Measurements from ENCODE around the gene C20orf202. TPM values are rescaled to one million over a fixed set of nuclear protein-coding genes. Genes with fewer than 3 reads are reported as not detected.

The C20orf202 gene
- polyA plus RNA-seq, 3 donors, result 0.12 TPM; not detected in 2

GRCh38 chr20:1199212-1199873 lies 3.9 kb upstream of the C20orf202 start:
- Histone ChIP-seq H3K4me2 (replicated peaks; ENCODE audit: extremely low read depth, low read length, poor library complexity, severe bottlenecking) (no peak overlapping the region), H4K20me1 (ENCODE audit: insufficient read depth, low read length) (no peaks in the 10 kb centered on the region), H3K27ac (ENCODE audit: low read depth in 1 of 2, low read length in 2 of 2) (no peak overlapping the region), H3K36me3 (replicated peaks in 1 of 2; ENCODE audit: control insufficient read depth in 1 of 2, insufficient read depth in 2 of 2, low read length in 2 of 2) (no peaks in the 10 kb centered on the region), H3K9me3 (replicated peaks in 1 of 2; ENCODE audit: control insufficient read depth in 1 of 2, insufficient read depth in 1 of 2, low read length in 2 of 2) (no peaks in the 10 kb centered on the region), H3K9ac (ENCODE audit: insufficient read depth, low read length, poor library complexity, severe bottlenecking) (no peak overlapping the region), H3K27me3 (ENCODE audit: control insufficient read depth in 2 of 2, insufficient read depth in 2 of 2, low read length in 2 of 2) (no peaks in the 10 kb centered on the region), H3K4me3 (replicated peaks in 1 of 3; ENCODE audit: low read depth in 2 of 3, low read length in 3 of 3) (no peak overlapping the region), H3K79me2 (ENCODE audit: insufficient read depth, low read length) (no peaks in the 10 kb centered on the region), H2AFZ (ENCODE audit: insufficient read depth, low read depth, low read length, poor library complexity, severe bottlenecking) (no peak overlapping the region), H3K4me1 (ENCODE audit: control insufficient read depth in 1 of 2, insufficient read depth in 2 of 2, low read length in 2 of 2) (no peaks in the 10 kb centered on the region)
- no peak for DNase-seq
- H3K4me3 Mint-ChIP-seq, result no peak overlapping the region
- WGBS (ENCODE audit: insufficient coverage), result 85% methylated on average over 4 of the region's 7 CpGs
- H3K4me1 Mint-ChIP-seq, result peaks cover 6% of the 10 kb centered on the region
- intact Hi-C loops (cut with micrococcal nuclease), result no loop called here
- no peak for TF ChIP-seq CTCF (IDR thresholded peaks at IDR 0.05)
- peaks cover 2 to 3% (median 3%) of the 10 kb centered on the region in 3 donors for H3K27me3 Mint-ChIP-seq (ENCODE audit: low read depth in 3 of 3)
- no peaks in the 10 kb centered on the region for H3K36me3 Mint-ChIP-seq
- peaks cover 0 to 5% (median 3%) of the 10 kb centered on the region in 7 donors for H3K9me3 Mint-ChIP-seq
- H3K27ac Mint-ChIP-seq, result peak overlapping the region in 1 of 7 donors; percentile 36

- Histone ChIP-seq H3K4me2 (replicated peaks; ENCODE audit: extremely low read depth, low read length, poor library complexity, severe bottlenecking) (no peak overlapping the region), H3K36me3 (replicated peaks in 1 of 2; ENCODE audit: control insufficient read depth in 1 of 2, insufficient read depth in 2 of 2, low read length in 2 of 2) (no peaks in the 10 kb centered on the region), H2AFZ (ENCODE audit: insufficient read depth, low read depth, low read length, poor library complexity, severe bottlenecking) (no peak overlapping the region), H3K4me3 (replicated peaks in 1 of 3; ENCODE audit: low read depth in 2 of 3, low read length in 3 of 3) (no peak overlapping the region), H4K20me1 (ENCODE audit: insufficient read depth, low read length) (no peaks in the 10 kb centered on the region), H3K79me2 (ENCODE audit: insufficient read depth, low read length) (no peaks in the 10 kb centered on the region), H3K9ac (ENCODE audit: insufficient read depth, low read length, poor library complexity, severe bottlenecking) (no peak overlapping the region), H3K27ac (ENCODE audit: low read depth in 1 of 2, low read length in 2 of 2) (no peak overlapping the region), H3K27me3 (ENCODE audit: control insufficient read depth in 2 of 2, insufficient read depth in 2 of 2, low read length in 2 of 2) (no peaks in the 10 kb centered on the region), H3K4me1 (ENCODE audit: control insufficient read depth in 1 of 2, insufficient read depth in 2 of 2, low read length in 2 of 2) (no peaks in the 10 kb centered on the region), H3K9me3 (replicated peaks in 1 of 2; ENCODE audit: control insufficient read depth in 1 of 2, insufficient read depth in 1 of 2, low read length in 2 of 2) (no peaks in the 10 kb centered on the region)
- intact Hi-C loops (cut with micrococcal nuclease), result no loop called here
- TF ChIP-seq CTCF (IDR thresholded peaks at IDR 0.05), result no peak
- H3K4me1 Mint-ChIP-seq, result peaks cover 7% of the 10 kb centered on the region
- H3K9me3 Mint-ChIP-seq, result peaks cover 0 to 5% (median 3%) of the 10 kb centered on the region in 7 donors
- H3K4me3 Mint-ChIP-seq, result no peak overlapping the region
- no peaks in the 10 kb centered on the region for H3K36me3 Mint-ChIP-seq
- peak overlapping the region in 1 of 7 donors; percentile 36 for H3K27ac Mint-ChIP-seq
- peaks cover 2 to 3% (median 2%) of the 10 kb centered on the region in 3 donors for H3K27me3 Mint-ChIP-seq (ENCODE audit: low read depth in 3 of 3)
- WGBS (ENCODE audit: insufficient coverage), result no CpG with 5 or more reads among the region's 1 CpG
- DNase-seq, result no peak
Measured at GRCh38 chr20:1199964-1200363, 3.3 kb upstream of the C20orf202 start.
